ENCODE results near the gene NUP214. TPM values are rescaled to one million over a fixed set of nuclear protein-coding genes. Genes with fewer than 3 reads are reported as not detected.
A peak's percentile ranks its signal among the peaks of the same experiment; 100 is the strongest.

The NUP214 gene
- total RNA-seq, 1 experiment from 2014 or later: 25.6 TPM

- no peak overlapping the region for H3K9ac ChIP-seq (ENCODE audit: low read length)
- ATAC-seq: peak; percentile 46; the same call in 1 of the 2 replicates
- no peak for TF ChIP-seq CTCF (conservative IDR thresholded peaks at IDR 0.05; ENCODE audit: low read depth, low read length)
Measured at GRCh38 chr9:131095666-131096268, 29.6 kb upstream of the NUP214 start.

GRCh38 chr9:131096269-131097125 lies 28.9 kb upstream of the NUP214 start, which contains the start of gene AIF1L:
Gene AIF1L (plus strand): TSS chr9:131096531. CDS start chr9:131096630, 99 bp downstream.
- peak within 1 kb of the TSS; percentile 73 for H3K4me3 ChIP-seq (ENCODE audit: low read length)
- ChIA-PET CTCF (interaction anchor here (1.0 kb wide), 1 partner anchor 50 kb away, joined by 4 read pairs; no protein-coding TSS in a partner anchor), POLR2A (ENCODE audit: unreplicated experiment) (interaction anchor here (0.6 to 0.9 kb wide), 2 partner anchors 29 kb away, joined by 3 to 5 read pairs; partner anchors contain the start of gene NUP214)
- no peaks in the 10 kb centered on the region for H3K79me2 ChIP-seq (ENCODE audit: low read length)
- TF ChIP-seq EZH2phosphoT487 (IDR thresholded peaks at IDR 0.05; ENCODE audit: borderline replicate concordance, low read length) (no peak), EZH2 (IDR thresholded peaks at IDR 0.05; ENCODE audit: low read length, unreplicated experiment) (no peak), CTCF (conservative IDR thresholded peaks at IDR 0.05; ENCODE audit: low read depth, low read length) (no peak)
- no peaks in the 10 kb centered on the region for H4K20me1 ChIP-seq (ENCODE audit: low read length)
- no peaks in the 10 kb centered on the region for H3K27me3 ChIP-seq (ENCODE audit: low read length)
- 0 out of 2 replicates have a peak, but pooled peaks cover 6% of the 10 kb centered on the region for H3K4me1 ChIP-seq (ENCODE audit: insufficient read depth, low read length)
- peak within 1 kb of the TSS; percentile 89 for H2AFZ ChIP-seq (ENCODE audit: low read length)
- H3F3A ChIP-seq (ENCODE audit: low read length, unreplicated experiment): no peaks in the 10 kb centered on the region
- H3K36me3 ChIP-seq (ENCODE audit: low read depth, low read length): no peaks in the 10 kb centered on the region
- intact Hi-C loops (cut with micrococcal nuclease): no loop called here
- H3K9ac ChIP-seq (ENCODE audit: low read length): peak within 1 kb of the TSS; percentile 31; the same call in 1 of the 2 replicates
- H3K9me3 ChIP-seq (ENCODE audit: low read length): no peaks in the 10 kb centered on the region
- BruUV-seq (replicated peaks): no TSS peak
- H3K9me2 ChIP-seq (replicated peaks; ENCODE audit: low read length): no peaks in the 10 kb centered on the region
- ATAC-seq (peak; percentile 58), DNase-seq (peak; percentile 62)
- H3K27ac ChIP-seq (ENCODE audit: low read length): no peak within 1 kb of the TSS
- H3K4me2 ChIP-seq (ENCODE audit: low read length): peak within 1 kb of the TSS; percentile 90

More at GRCh38 chr9:131095666-131096268, 29.6 kb upstream of the NUP214 start:
- peak overlapping the region; percentile 80 for H2AFZ ChIP-seq (ENCODE audit: low read length)
- H3K79me2 ChIP-seq (ENCODE audit: low read length): no peaks in the 10 kb centered on the region
- H3K36me3 ChIP-seq (ENCODE audit: low read depth, low read length): no peaks in the 10 kb centered on the region
- H3K9me2 ChIP-seq (replicated peaks; ENCODE audit: low read length): no peaks in the 10 kb centered on the region
- no peaks in the 10 kb centered on the region for H3K9me3 ChIP-seq (ENCODE audit: low read length)
- no peaks in the 10 kb centered on the region for H4K20me1 ChIP-seq (ENCODE audit: low read length)
- DNase-seq: no peak
- no TSS peak for BruUV-seq (replicated peaks)
- intact Hi-C loops (cut with micrococcal nuclease): no loop called here
- H3K4me2 ChIP-seq (ENCODE audit: low read length): peak overlapping the region; percentile 89
- H3K27ac ChIP-seq (ENCODE audit: low read length): no peak overlapping the region
- no peaks in the 10 kb centered on the region for H3K27me3 ChIP-seq (ENCODE audit: low read length)
- CTCF ChIA-PET: no interaction called here
- 0 out of 2 replicates have a peak, but pooled peaks cover 6% of the 10 kb centered on the region for H3K4me1 ChIP-seq (ENCODE audit: insufficient read depth, low read length)
- H3K4me3 ChIP-seq (ENCODE audit: low read length): peak overlapping the region; percentile 64
- H3F3A ChIP-seq (ENCODE audit: low read length, unreplicated experiment): no peaks in the 10 kb centered on the region
- POLR2A ChIA-PET (ENCODE audit: unreplicated experiment): interaction anchor here (0.6 kb wide), 1 partner anchor 29 kb away, joined by 3 read pairs; no protein-coding TSS in a partner anchor
